Adipocyte (in vitro differentiated cells): ENCODE measurements around the gene UBE2H.

ENCODE experiments used
- DNase-seq: peaks from one replicate; pipeline ENCODE4 v3.0.0-alpha.2; 2015; ENCODE audit warnings: low read depth
- H3K27me3 ChIP-seq: replicated peaks from 2 replicates; pipeline ENCODE4 v1.7.0; 2013; ENCODE audit warnings: mild to moderate bottlenecking, low read length, moderate library complexity; ENCODE audit not compliant: control insufficient read depth, insufficient read depth
- H3K36me3 ChIP-seq: 2 replicates; pipeline ENCODE4 v1.7.0; 2013; ENCODE audit warnings: low read length, mild to moderate bottlenecking, moderate library complexity; ENCODE audit not compliant: control insufficient read depth, insufficient read depth, severe bottlenecking
- H3K4me1 ChIP-seq: 2 replicates; pipeline ENCODE4 v1.7.0; 2013; ENCODE audit warnings: mild to moderate bottlenecking, low read length, moderate library complexity; ENCODE audit not compliant: control insufficient read depth, insufficient read depth
- H3K4me3 ChIP-seq: 2 replicates; pipeline ENCODE4 v1.7.0; 2013; ENCODE audit warnings: mild to moderate bottlenecking, low read length, moderate library complexity
- H3K9ac ChIP-seq: 2 replicates; pipeline ENCODE4 v1.7.0; 2013; ENCODE audit warnings: mild to moderate bottlenecking, low read length, moderate library complexity
- H3K9me3 ChIP-seq: 2 replicates; pipeline ENCODE4 v1.7.0; 2013; ENCODE audit warnings: mild to moderate bottlenecking, low read length, moderate library complexity; ENCODE audit not compliant: control insufficient read depth

Gene UBE2H

GRCh38 chr7:129782818-129783583 is 169.8 kb downstream of the UBE2H start:
- peaks cover 70% of the 10 kb centered on the region for H3K27me3 ChIP-seq
- peaks cover 4% of the 10 kb centered on the region for H3K9me3 ChIP-seq
- H3K4me3 ChIP-seq, result no peak overlapping the region
- H3K36me3 ChIP-seq, result no peaks in the 10 kb centered on the region
- H3K4me1 ChIP-seq, result peaks cover 2% of the 10 kb centered on the region
- H3K9ac ChIP-seq, result no peak overlapping the region
- DNase-seq, result no peak

GRCh38 chr7:129781928-129782817 is 170.6 kb downstream of the UBE2H start:
- H3K27me3 ChIP-seq, result peaks cover 73% of the 10 kb centered on the region
- H3K9ac ChIP-seq, result no peak overlapping the region
- H3K4me3 ChIP-seq, result no peak overlapping the region
- peaks cover 4% of the 10 kb centered on the region for H3K9me3 ChIP-seq
- peaks cover 2% of the 10 kb centered on the region for H3K4me1 ChIP-seq
- no peak for DNase-seq
- H3K36me3 ChIP-seq, result no peaks in the 10 kb centered on the region

DNA sequence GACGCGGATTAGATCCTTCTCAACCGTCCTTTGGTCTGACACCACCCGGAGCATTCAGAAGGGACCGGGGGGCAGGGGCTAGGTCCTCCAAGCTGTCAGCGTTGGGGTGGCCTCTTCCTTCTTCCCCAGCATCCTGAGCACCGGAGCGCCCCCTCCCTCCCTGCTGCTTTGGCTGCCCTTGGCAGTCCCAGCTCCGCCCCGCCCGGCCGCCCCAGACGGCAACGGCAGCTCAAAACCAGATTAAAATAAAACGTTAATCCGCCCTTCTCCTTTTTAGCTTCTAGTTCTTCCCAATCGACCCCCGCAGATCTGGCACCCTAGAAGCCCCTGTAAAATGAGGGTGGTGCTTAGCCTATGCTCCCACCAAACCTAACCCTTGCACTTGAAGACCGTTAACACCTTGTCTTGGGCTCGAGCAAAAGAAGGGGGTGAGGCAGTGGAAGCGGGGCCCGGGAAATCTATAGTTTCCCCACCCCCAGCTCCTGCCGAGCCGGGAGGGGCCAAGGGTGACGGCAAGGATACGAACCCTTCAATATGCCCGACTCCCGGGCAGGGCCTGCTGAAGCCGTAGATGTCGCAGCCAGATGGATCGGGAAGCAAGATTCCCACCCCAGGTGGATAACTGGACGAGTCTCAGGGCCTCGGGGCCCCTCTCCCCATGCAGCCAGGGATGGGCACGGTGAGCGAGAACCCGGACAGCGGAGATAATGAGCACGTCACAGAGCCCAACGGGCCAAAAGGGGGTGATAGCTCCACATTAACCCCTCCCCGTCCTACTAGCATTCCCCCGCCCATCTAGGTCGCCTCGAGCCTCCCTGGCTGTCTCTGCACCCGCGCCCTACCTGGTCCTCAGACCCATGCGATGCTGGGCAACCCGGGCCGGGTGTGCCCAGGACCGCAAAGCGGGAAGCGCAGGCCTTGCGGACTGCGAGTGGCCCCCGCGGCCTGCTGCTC is 171.5 kb downstream of the UBE2H start:
- Histone ChIP-seq H3K27me3 (peaks cover 76% of the 10 kb centered on the region), H3K4me3 (no peak overlapping the region), H3K9ac (no peak overlapping the region), H3K4me1 (peaks cover 2% of the 10 kb centered on the region), H3K9me3 (peaks cover 4% of the 10 kb centered on the region), H3K36me3 (no peaks in the 10 kb centered on the region)
- no peak for DNase-seq
